GM19099 (cell line): ENCODE measurements around the gene SIL1.

Experiments used
- POLR2A ChIP-seq: IDR thresholded peaks from 3 replicates; pipeline ENCODE4 v1.6.1; 2011; ENCODE audit warnings: low read depth; ENCODE audit not compliant: insufficient read length; ENCODE audit errors: extremely low read depth

The SIL1 gene

GRCh38 chr5:138935466-138935865 lies 262.7 kb downstream of the SIL1 start:
- no peak for TF ChIP-seq POLR2A

GRCh38 chr5:138934971-138935370 lies 263.2 kb downstream of the SIL1 start:
- no peak for TF ChIP-seq POLR2A

- TF ChIP-seq POLR2A: no peak
These were observed 264.5 kb downstream of the SIL1 start for GRCh38 chr5:138933522-138934290.

- no peak for TF ChIP-seq POLR2A
These were observed 265.9 kb downstream of the SIL1 start for GRCh38 chr5:138932171-138932810.

- TF ChIP-seq POLR2A: no peak
These were observed 267.6 kb downstream of the SIL1 start for GRCh38 chr5:138930371-138931097.

GRCh38 chr5:138929571-138929955 lies 268.6 kb downstream of the SIL1 start:
- no peak for TF ChIP-seq POLR2A

- TF ChIP-seq POLR2A: no peak
These were observed 270.2 kb downstream of the SIL1 start for GRCh38 chr5:138927979-138928378.

- no peak for TF ChIP-seq POLR2A
These were observed 270.6 kb downstream of the SIL1 start for GRCh38 chr5:138927544-138927943.

GRCh38 chr5:138926688-138927448 lies 271.3 kb downstream of the SIL1 start:
- TF ChIP-seq POLR2A: no peak

GRCh38 chr5:138926257-138926656 lies 271.9 kb downstream of the SIL1 start:
- no peak for TF ChIP-seq POLR2A

GRCh38 chr5:138925090-138925635 lies 273.0 kb downstream of the SIL1 start:
- no peak for TF ChIP-seq POLR2A

GRCh38 chr5:138922494-138922893 lies 275.7 kb downstream of the SIL1 start:
- TF ChIP-seq POLR2A: no peak

GRCh38 chr5:138920181-138920580 lies 278.0 kb downstream of the SIL1 start:
- TF ChIP-seq POLR2A: no peak

GRCh38 chr5:138918686-138919085 lies 279.5 kb downstream of the SIL1 start:
- TF ChIP-seq POLR2A: no peak

GRCh38 chr5:138914338-138914737 lies 283.8 kb downstream of the SIL1 start:
- TF ChIP-seq POLR2A: no peak

GRCh38 chr5:138913773-138914172 lies 284.4 kb downstream of the SIL1 start:
- no peak for TF ChIP-seq POLR2A

- no peak for TF ChIP-seq POLR2A
These were observed 286.1 kb downstream of the SIL1 start for GRCh38 chr5:138912093-138912492.
